WTC11 (cell line): ENCODE results near the gene IGF2BP1. TPM values are rescaled to one million over a fixed set of nuclear protein-coding genes. Genes with fewer than 3 reads are reported as not detected.

ENCODE experiments used
- ATAC-seq: fragments of 200-7000 bp; cut with Tn5 transposase; 2 replicates; pipeline ENCODE4 v1.10.0; 2021; ENCODE audit warnings: mild to moderate bottlenecking, moderate library complexity
- CTCF ChIA-PET: fragments of 300-600 bp; sonication (Branson Sonifier 250); formaldehyde crosslinking; loops from one replicate; lab custom pipeline; 2021; ENCODE audit warnings: antibody characterized with exemption; lab: Charles Lee
- POLR2A ChIA-PET: fragments of 350-600 bp; sonication (Branson Sonifier 250); formaldehyde crosslinking; loops from one replicate; lab custom pipeline; 2021; ENCODE audit warnings: antibody characterized with exemption; lab: Charles Lee
- DNase-seq: peaks from one replicate; pipeline ENCODE4 v3.0.0; 2021; ENCODE audit warnings: low spot score
- H3K27ac Mint-ChIP-seq: 2 replicates; pipeline ENCODE4 v1.8.0; 2021; ENCODE audit warnings: mixed read lengths
- H3K27me3 Mint-ChIP-seq: 2 replicates; pipeline ENCODE4 v1.8.0; 2021; ENCODE audit warnings: low read depth, mild to moderate bottlenecking, moderate library complexity, mixed read lengths
- H3K36me3 Mint-ChIP-seq: 2 replicates; pipeline ENCODE4 v1.8.0; 2021; ENCODE audit warnings: mixed read lengths
- H3K4me1 Mint-ChIP-seq: 2 replicates; pipeline ENCODE4 v1.8.0; 2022; ENCODE audit warnings: mixed read lengths
- H3K4me3 Mint-ChIP-seq: 2 replicates; pipeline ENCODE4 v1.8.0; 2021; ENCODE audit warnings: mild to moderate bottlenecking, moderate library complexity, mixed read lengths
- H3K9me3 Mint-ChIP-seq: 2 replicates; pipeline ENCODE4 v1.8.0; 2021; ENCODE audit warnings: mixed read lengths
- CBFB ChIP-seq: sonication (generic); formaldehyde crosslinking; IDR thresholded peaks from 2 replicates; pipeline ENCODE4 v1.8.1; 2022; ENCODE audit warnings: mild to moderate bottlenecking, low read depth, missing genetic modification reagents
- ETV6 ChIP-seq: sonication (generic); formaldehyde crosslinking; IDR thresholded peaks from 2 replicates; pipeline ENCODE4 v1.8.1; 2022; ENCODE audit warnings: mild to moderate bottlenecking, missing genetic modification reagents
- FOXP1 ChIP-seq: sonication (generic); formaldehyde crosslinking; IDR thresholded peaks from 2 replicates; pipeline ENCODE4 v1.8.0; 2022; ENCODE audit warnings: missing genetic modification reagents, mild to moderate bottlenecking, moderate library complexity, borderline replicate concordance
- GABPB1 ChIP-seq: sonication (generic); formaldehyde crosslinking; IDR thresholded peaks from 2 replicates; pipeline ENCODE4 v1.8.1; 2023; ENCODE audit warnings: mild to moderate bottlenecking, missing genetic modification reagents
- GTF2I ChIP-seq: fragments of 250-450 bp; sonication (Bioruptor Pico); conservative IDR thresholded peaks from 2 replicates; pipeline ENCODE4 v1.4.0; 2021; ENCODE audit warnings: mild to moderate bottlenecking
- NFATC4 ChIP-seq: fragments of 250-450 bp; sonication (Bioruptor Pico); IDR thresholded peaks from 2 replicates; pipeline ENCODE4 v1.9.0; 2021; ENCODE audit warnings: mild to moderate bottlenecking
- SMAD3 ChIP-seq: sonication (generic); formaldehyde crosslinking; IDR thresholded peaks from 2 replicates; pipeline ENCODE4 v1.8.0; 2022; ENCODE audit warnings: missing genetic modification reagents, mild to moderate bottlenecking, borderline replicate concordance
- SMAD4 ChIP-seq: sonication (generic); formaldehyde crosslinking; IDR thresholded peaks from 2 replicates; pipeline ENCODE4 v1.8.0; 2022; ENCODE audit warnings: mild to moderate bottlenecking, missing genetic modification reagents
- TCF7 ChIP-seq: sonication (generic); formaldehyde crosslinking; IDR thresholded peaks from 2 replicates; pipeline ENCODE4 v1.8.0; 2022; ENCODE audit warnings: mild to moderate bottlenecking, low read depth, missing genetic modification reagents, moderate library complexity
- TEAD4 ChIP-seq: sonication (generic); formaldehyde crosslinking; IDR thresholded peaks from 2 replicates; pipeline ENCODE4 v1.8.0; 2022; ENCODE audit warnings: mild to moderate bottlenecking, missing genetic modification reagents
- TP53 ChIP-seq: sonication (generic); formaldehyde crosslinking; IDR thresholded peaks from 2 replicates; pipeline ENCODE4 v1.8.1; 2023; ENCODE audit warnings: mild to moderate bottlenecking, missing genetic modification reagents
- ZNF317 ChIP-seq: sonication (generic); formaldehyde crosslinking; IDR thresholded peaks from 2 replicates; pipeline ENCODE4 v1.8.1; 2023; ENCODE audit warnings: low read depth, mild to moderate bottlenecking, moderate library complexity, missing genetic modification reagents, borderline replicate concordance
- ZNF416 ChIP-seq: fragments of 250-450 bp; sonication (Bioruptor Pico); IDR thresholded peaks from 2 replicates; pipeline ENCODE4 v1.9.0; 2021; ENCODE audit warnings: mild to moderate bottlenecking, inconsistent platforms
- total RNA-seq: library from RNA; stranded (reverse); gene quantifications from 3 replicates; pipeline ENCODE4 v1.2.3, GENCODE V29; 2021
- TF ChIP-seq, protein P1 (sequence below): sonication (generic); formaldehyde crosslinking; IDR thresholded peaks from 2 replicates; pipeline ENCODE4 v1.8.0; 2022; ENCODE audit warnings: mild to moderate bottlenecking, missing genetic modification reagents
- TF ChIP-seq, protein P2 (sequence below): sonication (generic); formaldehyde crosslinking; IDR thresholded peaks from 2 replicates; pipeline ENCODE4 v1.8.0; 2022; ENCODE audit warnings: missing genetic modification reagents
- TF ChIP-seq, protein P3 (sequence below): sonication (generic); formaldehyde crosslinking; IDR thresholded peaks from 2 replicates; pipeline ENCODE4 v1.8.0; 2022; ENCODE audit warnings: mild to moderate bottlenecking, missing genetic modification reagents
- TF ChIP-seq, protein P4 (sequence below): sonication (generic); formaldehyde crosslinking; IDR thresholded peaks from 2 replicates; pipeline ENCODE4 v1.8.1; 2023; ENCODE audit warnings: mild to moderate bottlenecking, missing genetic modification reagents, borderline replicate concordance
- TF ChIP-seq, protein P5 (sequence below): sonication (generic); formaldehyde crosslinking; IDR thresholded peaks from 2 replicates; pipeline ENCODE4 v1.8.1; 2022; ENCODE audit warnings: low read depth, missing genetic modification reagents, borderline replicate concordance
- TF ChIP-seq, protein P6 (sequence below): sonication (generic); formaldehyde crosslinking; IDR thresholded peaks from 2 replicates; pipeline ENCODE4 v1.8.0; 2023; ENCODE audit warnings: missing genetic modification reagents

IGF2BP1 gene
- total RNA-seq, 1 experiment from 2014 or later, result 392 TPM

DNA sequence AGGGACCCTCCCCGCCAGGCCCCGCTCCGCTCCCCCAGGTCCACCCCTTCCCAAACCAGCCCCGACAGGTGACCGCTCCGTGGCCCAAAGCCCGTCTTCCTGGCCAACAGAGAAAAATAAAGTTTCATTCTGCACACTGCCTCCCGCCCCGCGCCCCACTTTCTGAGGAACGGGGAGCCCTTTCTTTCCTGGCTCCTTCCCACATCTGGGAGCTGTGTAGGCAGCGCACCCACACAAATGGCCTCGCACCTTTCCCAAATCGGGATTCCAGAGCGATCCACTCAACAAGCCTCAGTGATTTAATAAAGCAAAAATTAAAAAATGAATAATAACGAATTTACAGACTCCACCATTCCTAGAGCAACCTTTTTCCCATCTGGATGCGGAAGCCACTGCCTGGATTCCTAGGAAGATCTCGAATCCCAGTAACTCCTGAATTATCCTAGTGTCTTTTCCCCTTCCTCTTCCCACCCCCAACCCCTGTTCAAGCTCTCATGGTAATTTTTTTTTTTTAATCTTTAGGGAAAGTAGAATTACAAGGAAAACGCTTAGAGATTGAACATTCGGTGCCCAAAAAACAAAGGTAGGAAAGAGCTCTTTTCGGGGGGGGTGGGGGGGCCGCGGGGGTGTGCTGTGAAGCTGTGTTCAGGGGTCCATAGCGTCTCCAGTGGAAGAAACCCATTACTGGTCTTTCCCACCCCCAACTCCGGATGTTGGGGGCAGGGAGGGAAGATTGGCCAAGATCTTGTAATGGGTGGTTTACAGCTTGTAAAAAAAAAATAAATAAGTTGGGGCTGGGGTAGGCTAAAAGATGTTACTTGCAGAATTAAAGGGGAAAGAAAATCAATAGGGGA is 1.6 kb downstream of the IGF2BP1 start:
- Mint-ChIP-seq H3K4me3 (peak overlapping the region; percentile 83), H3K4me1 (peaks cover 38% of the 10 kb centered on the region), H3K36me3 (peaks cover 22% of the 10 kb centered on the region), H3K27ac (peak overlapping the region; percentile 93), H3K27me3 (no peaks in the 10 kb centered on the region), H3K9me3 (no peaks in the 10 kb centered on the region)
- ATAC-seq (no peak), DNase-seq (no peak)
- 0 out of 2 replicates have a peak, but pooled peaks have one; percentile 9 for TF ChIP-seq TEAD4 (CRISPR knock-in tag)
- TF ChIP-seq, protein P1, sequence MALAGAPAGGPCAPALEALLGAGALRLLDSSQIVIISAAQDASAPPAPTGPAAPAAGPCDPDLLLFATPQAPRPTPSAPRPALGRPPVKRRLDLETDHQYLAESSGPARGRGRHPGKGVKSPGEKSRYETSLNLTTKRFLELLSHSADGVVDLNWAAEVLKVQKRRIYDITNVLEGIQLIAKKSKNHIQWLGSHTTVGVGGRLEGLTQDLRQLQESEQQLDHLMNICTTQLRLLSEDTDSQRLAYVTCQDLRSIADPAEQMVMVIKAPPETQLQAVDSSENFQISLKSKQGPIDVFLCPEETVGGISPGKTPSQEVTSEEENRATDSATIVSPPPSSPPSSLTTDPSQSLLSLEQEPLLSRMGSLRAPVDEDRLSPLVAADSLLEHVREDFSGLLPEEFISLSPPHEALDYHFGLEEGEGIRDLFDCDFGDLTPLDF (CRISPR knock-in tag), result peak; percentile 53; the same call in 1 of the 2 replicates
- 0 out of 2 replicates have a peak, but pooled peaks have one; percentile 7 for TF ChIP-seq TP53 (CRISPR knock-in tag)
- TF ChIP-seq, protein P2, sequence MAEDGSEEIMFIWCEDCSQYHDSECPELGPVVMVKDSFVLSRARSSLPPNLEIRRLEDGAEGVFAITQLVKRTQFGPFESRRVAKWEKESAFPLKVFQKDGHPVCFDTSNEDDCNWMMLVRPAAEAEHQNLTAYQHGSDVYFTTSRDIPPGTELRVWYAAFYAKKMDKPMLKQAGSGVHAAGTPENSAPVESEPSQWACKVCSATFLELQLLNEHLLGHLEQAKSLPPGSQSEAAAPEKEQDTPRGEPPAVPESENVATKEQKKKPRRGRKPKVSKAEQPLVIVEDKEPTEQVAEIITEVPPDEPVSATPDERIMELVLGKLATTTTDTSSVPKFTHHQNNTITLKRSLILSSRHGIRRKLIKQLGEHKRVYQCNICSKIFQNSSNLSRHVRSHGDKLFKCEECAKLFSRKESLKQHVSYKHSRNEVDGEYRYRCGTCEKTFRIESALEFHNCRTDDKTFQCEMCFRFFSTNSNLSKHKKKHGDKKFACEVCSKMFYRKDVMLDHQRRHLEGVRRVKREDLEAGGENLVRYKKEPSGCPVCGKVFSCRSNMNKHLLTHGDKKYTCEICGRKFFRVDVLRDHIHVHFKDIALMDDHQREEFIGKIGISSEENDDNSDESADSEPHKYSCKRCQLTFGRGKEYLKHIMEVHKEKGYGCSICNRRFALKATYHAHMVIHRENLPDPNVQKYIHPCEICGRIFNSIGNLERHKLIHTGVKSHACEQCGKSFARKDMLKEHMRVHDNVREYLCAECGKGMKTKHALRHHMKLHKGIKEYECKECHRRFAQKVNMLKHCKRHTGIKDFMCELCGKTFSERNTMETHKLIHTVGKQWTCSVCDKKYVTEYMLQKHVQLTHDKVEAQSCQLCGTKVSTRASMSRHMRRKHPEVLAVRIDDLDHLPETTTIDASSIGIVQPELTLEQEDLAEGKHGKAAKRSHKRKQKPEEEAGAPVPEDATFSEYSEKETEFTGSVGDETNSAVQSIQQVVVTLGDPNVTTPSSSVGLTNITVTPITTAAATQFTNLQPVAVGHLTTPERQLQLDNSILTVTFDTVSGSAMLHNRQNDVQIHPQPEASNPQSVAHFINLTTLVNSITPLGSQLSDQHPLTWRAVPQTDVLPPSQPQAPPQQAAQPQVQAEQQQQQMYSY (CRISPR knock-in tag), result no peak
- TF ChIP-seq, protein P3, sequence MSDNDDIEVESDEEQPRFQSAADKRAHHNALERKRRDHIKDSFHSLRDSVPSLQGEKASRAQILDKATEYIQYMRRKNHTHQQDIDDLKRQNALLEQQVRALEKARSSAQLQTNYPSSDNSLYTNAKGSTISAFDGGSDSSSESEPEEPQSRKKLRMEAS (CRISPR knock-in tag), result no peak
- ChIA-PET POLR2A (interaction anchor here (0.5 to 4.0 kb wide), 6 partner anchors 12 to 106 kb away, joined by 3 to 65 read pairs (median 9); partner anchors contain the start of gene ATP5MC1), CTCF (interaction anchor here (0.6 to 4.9 kb wide), 8 partner anchors 14 to 44 kb away, joined by 3 to 42 read pairs (median 6); no protein-coding TSS in a partner anchor)

DNA sequence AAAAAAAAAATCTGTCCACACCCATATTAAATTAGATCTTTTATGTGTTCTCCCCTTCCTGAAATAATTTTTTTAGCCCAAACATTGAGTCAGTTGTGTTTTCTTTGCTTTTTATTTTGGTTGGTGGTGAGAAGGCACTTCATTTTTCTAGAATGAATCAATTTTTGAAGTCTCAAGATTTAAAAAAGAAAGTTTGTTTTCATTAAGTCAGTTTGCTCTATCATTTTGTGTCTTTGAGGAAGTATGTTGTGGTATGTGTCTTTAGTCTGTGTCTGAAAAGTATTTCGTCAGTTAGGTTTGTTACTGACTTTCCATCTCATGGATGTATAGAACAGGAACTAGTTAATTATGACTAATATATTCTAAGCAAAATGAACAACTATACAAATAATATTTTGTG is 3.8 kb downstream of the IGF2BP1 start:
- no peak for DNase-seq
- H3K27ac Mint-ChIP-seq, result peak overlapping the region; percentile 9
- peaks cover 39% of the 10 kb centered on the region for H3K36me3 Mint-ChIP-seq
- H3K9me3 Mint-ChIP-seq, result no peaks in the 10 kb centered on the region
- ChIA-PET CTCF (no interaction called here), POLR2A (no interaction called here)
- peak overlapping the region; percentile 83 for H3K4me3 Mint-ChIP-seq
- H3K4me1 Mint-ChIP-seq, result peaks cover 45% of the 10 kb centered on the region
- no peaks in the 10 kb centered on the region for H3K27me3 Mint-ChIP-seq
- ATAC-seq, result no peak
- TF ChIP-seq TCF7 (CRISPR knock-in tag) (no peak), SMAD4 (CRISPR knock-in tag) (no peak), CBFB (no peak), FOXP1 (CRISPR knock-in tag) (no peak), NFATC4 (no peak), ZNF416 (CRISPR knock-in tag) (no peak), ETV6 (CRISPR knock-in tag) (no peak), ZNF317 (CRISPR knock-in tag) (no peak), SMAD3 (CRISPR knock-in tag) (no peak), GABPB1 (CRISPR knock-in tag) (no peak), GTF2I (CRISPR knock-in tag) (no peak)
- TF ChIP-seq, protein P4, sequence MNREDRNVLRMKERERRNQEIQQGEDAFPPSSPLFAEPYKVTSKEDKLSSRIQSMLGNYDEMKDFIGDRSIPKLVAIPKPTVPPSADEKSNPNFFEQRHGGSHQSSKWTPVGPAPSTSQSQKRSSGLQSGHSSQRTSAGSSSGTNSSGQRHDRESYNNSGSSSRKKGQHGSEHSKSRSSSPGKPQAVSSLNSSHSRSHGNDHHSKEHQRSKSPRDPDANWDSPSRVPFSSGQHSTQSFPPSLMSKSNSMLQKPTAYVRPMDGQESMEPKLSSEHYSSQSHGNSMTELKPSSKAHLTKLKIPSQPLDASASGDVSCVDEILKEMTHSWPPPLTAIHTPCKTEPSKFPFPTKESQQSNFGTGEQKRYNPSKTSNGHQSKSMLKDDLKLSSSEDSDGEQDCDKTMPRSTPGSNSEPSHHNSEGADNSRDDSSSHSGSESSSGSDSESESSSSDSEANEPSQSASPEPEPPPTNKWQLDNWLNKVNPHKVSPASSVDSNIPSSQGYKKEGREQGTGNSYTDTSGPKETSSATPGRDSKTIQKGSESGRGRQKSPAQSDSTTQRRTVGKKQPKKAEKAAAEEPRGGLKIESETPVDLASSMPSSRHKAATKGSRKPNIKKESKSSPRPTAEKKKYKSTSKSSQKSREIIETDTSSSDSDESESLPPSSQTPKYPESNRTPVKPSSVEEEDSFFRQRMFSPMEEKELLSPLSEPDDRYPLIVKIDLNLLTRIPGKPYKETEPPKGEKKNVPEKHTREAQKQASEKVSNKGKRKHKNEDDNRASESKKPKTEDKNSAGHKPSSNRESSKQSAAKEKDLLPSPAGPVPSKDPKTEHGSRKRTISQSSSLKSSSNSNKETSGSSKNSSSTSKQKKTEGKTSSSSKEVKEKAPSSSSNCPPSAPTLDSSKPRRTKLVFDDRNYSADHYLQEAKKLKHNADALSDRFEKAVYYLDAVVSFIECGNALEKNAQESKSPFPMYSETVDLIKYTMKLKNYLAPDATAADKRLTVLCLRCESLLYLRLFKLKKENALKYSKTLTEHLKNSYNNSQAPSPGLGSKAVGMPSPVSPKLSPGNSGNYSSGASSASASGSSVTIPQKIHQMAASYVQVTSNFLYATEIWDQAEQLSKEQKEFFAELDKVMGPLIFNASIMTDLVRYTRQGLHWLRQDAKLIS (CRISPR knock-in tag), result no peak
- TF ChIP-seq, protein P5, sequence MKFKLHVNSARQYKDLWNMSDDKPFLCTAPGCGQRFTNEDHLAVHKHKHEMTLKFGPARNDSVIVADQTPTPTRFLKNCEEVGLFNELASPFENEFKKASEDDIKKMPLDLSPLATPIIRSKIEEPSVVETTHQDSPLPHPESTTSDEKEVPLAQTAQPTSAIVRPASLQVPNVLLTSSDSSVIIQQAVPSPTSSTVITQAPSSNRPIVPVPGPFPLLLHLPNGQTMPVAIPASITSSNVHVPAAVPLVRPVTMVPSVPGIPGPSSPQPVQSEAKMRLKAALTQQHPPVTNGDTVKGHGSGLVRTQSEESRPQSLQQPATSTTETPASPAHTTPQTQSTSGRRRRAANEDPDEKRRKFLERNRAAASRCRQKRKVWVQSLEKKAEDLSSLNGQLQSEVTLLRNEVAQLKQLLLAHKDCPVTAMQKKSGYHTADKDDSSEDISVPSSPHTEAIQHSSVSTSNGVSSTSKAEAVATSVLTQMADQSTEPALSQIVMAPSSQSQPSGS, result no peak
- TF ChIP-seq, protein P6, sequence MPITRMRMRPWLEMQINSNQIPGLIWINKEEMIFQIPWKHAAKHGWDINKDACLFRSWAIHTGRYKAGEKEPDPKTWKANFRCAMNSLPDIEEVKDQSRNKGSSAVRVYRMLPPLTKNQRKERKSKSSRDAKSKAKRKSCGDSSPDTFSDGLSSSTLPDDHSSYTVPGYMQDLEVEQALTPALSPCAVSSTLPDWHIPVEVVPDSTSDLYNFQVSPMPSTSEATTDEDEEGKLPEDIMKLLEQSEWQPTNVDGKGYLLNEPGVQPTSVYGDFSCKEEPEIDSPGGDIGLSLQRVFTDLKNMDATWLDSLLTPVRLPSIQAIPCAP (CRISPR knock-in tag), result no peak
